ENCODE measurements around the gene PRIM2.
"Not testable (repeated sequence)": the region's sequence is repeated elsewhere in the genome, so short reads cannot be mapped to it uniquely, and the experiment has no call there.

The PRIM2 gene

DNA sequence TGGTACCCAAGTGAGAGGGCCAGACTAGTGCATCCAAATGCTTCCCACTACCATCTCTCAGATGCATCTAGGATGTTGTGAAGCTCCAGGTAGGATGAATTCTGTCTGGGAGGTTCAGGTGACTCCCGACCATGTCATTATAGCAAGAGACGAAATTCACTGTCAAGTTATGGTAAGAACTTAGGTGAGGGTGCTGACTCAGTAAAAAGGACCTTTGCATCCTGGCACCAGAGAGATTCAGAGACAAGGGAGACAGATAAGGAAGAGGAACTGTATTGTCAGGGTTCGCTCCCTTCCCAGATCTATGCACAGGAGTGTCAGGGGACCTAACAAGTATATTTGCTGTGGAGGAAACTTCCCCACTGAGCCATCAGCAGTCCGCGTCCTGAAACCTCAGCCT, 11.2 kb upstream of the PRIM2 start:
- H3K4me3 ChIP-seq (ENCODE audit: insufficient read depth, low read depth, low read length, poor library complexity, severe bottlenecking): no peak overlapping the region
- no peaks in the 10 kb centered on the region for H3K9me3 ChIP-seq (ENCODE audit: control insufficient read depth, low read length)
- no peaks in the 10 kb centered on the region for H3K36me3 ChIP-seq (ENCODE audit: control insufficient read depth, insufficient read depth, low read length)
- DNase-seq: no peak
- H3K27me3 ChIP-seq (replicated peaks; ENCODE audit: control insufficient read depth, insufficient read depth, low read length, poor library complexity, severe bottlenecking): no peaks in the 10 kb centered on the region
- no peak overlapping the region for H3K27ac ChIP-seq (ENCODE audit: insufficient read depth, low read length, poor library complexity, severe bottlenecking)
- no peaks in the 10 kb centered on the region for H3K4me1 ChIP-seq (ENCODE audit: control insufficient read depth, insufficient read depth, low read length, poor library complexity, severe bottlenecking)

DNA sequence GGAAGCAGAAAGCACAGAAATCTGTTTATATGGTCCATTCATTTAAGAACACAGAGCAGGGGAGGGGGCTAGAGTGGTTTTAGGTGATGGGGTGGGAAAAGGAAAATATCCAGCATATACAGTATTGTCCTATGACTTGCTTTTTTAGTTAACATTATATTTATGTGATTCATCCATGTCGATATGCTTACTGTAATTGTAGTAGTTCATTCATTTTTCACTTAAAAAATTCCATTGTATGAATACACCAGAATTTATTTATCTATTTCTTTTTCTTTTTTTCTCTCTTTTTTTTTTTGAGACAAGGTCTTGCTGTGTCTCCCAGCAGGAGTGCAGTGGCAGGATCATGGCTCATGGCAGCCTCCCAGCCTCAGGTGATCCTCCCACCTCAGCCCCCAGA, 9.6 kb upstream of the PRIM2 start:
- Histone ChIP-seq H3K27ac (ENCODE audit: insufficient read depth, low read length, poor library complexity, severe bottlenecking) (no peak overlapping the region), H3K4me1 (ENCODE audit: control insufficient read depth, insufficient read depth, low read length, poor library complexity, severe bottlenecking) (no peaks in the 10 kb centered on the region)

DNA sequence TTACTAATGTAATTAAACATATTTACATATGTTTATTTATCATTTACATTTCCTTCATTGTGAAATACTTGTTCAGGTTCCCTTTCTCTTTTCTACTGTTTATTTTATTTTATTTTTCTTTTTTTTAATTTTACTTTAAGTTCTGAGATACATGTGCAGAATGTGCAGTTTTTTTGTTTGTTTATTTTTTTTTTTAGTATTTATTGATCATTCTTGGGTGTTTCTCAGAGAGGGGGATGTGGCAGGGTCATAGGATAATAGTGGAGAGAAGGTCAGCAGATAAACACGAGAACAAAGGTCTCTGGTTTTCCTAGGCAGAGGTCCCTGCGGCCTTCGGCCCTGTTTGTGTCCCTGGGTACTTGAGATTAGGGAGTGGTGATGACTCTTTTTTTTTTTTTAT, 8.7 kb upstream of the PRIM2 start:
- H3K4me1 ChIP-seq (ENCODE audit: control insufficient read depth, insufficient read depth, low read length, poor library complexity, severe bottlenecking); H3K27ac ChIP-seq (ENCODE audit: insufficient read depth, low read length, poor library complexity, severe bottlenecking); H3K4me3 ChIP-seq (ENCODE audit: insufficient read depth, low read depth, low read length, poor library complexity, severe bottlenecking); H3K27me3 ChIP-seq (replicated peaks; ENCODE audit: control insufficient read depth, insufficient read depth, low read length, poor library complexity, severe bottlenecking); H3K36me3 ChIP-seq (ENCODE audit: control insufficient read depth, insufficient read depth, low read length); H3K9me3 ChIP-seq (ENCODE audit: control insufficient read depth, low read length); DNase-seq: not testable (repeated sequence)

More for the DNA sequence above, 9.6 kb upstream of the PRIM2 start:
- H3K4me3 ChIP-seq (ENCODE audit: insufficient read depth, low read depth, low read length, poor library complexity, severe bottlenecking): no peak overlapping the region
- H3K9me3 ChIP-seq (ENCODE audit: control insufficient read depth, low read length): no peaks in the 10 kb centered on the region
- no peaks in the 10 kb centered on the region for H3K27me3 ChIP-seq (replicated peaks; ENCODE audit: control insufficient read depth, insufficient read depth, low read length, poor library complexity, severe bottlenecking)
- no peak for DNase-seq
- H3K36me3 ChIP-seq (ENCODE audit: control insufficient read depth, insufficient read depth, low read length): no peaks in the 10 kb centered on the region

DNA sequence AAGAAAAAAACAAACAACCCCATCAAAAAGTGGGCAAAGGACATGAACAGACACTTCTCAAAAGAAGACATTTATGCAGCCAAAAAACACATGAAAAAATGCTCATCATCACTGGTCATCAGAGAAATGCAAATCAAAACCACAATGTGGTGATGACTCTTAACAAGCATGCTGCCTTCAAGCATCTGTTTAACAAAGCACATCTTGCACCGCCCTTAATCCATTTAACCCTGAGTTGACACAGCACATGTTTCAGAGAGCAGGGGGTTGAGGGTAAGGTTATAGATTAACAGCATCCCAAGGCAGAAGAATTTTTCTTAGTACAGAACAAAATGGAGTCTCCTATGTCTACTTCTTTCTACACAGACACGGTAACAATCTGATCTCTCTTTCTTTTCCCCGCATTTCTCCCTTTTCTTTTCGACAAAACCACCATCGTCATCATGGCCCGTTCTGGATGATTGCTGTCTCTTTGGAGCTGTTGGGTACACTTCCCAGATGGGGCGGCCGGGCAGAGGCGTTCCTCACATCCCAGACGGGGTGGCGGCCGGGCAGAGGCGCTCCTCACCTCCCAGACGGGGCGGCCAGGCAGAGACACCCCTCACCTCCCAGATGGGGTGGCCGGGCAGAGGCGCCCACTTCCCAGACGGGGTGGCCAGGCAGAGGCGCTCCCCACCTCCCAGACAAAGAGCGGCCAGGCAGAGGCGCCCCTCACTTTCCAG, 7.2 kb upstream of the PRIM2 start:
- not testable (repeated sequence) for H3K9me3 ChIP-seq (ENCODE audit: control insufficient read depth, low read length); H3K4me1 ChIP-seq (ENCODE audit: control insufficient read depth, insufficient read depth, low read length, poor library complexity, severe bottlenecking); H3K27me3 ChIP-seq (replicated peaks; ENCODE audit: control insufficient read depth, insufficient read depth, low read length, poor library complexity, severe bottlenecking); DNase-seq; H3K4me3 ChIP-seq (ENCODE audit: insufficient read depth, low read depth, low read length, poor library complexity, severe bottlenecking); H3K36me3 ChIP-seq (ENCODE audit: control insufficient read depth, insufficient read depth, low read length); H3K27ac ChIP-seq (ENCODE audit: insufficient read depth, low read length, poor library complexity, severe bottlenecking)

DNA sequence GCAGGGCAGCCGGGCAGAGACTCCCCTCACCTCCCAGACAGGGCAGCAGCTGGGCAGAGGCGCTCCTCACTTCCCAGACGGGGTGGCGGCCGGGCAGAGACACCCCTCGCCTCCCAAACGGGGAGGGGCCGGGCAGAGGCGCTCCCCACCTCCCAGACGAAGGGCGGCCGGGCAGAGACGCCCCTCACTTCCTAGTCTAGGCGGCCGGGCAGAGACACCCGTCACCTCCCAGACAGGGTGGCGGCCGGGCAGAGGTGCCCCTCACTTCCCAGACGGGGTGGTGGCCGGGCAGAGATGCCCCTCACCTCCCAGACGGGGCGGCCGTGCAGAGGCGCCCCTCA, 6.6 kb upstream of the PRIM2 start:
- H3K4me1 ChIP-seq (ENCODE audit: control insufficient read depth, insufficient read depth, low read length, poor library complexity, severe bottlenecking): no peaks in the 10 kb centered on the region
- no peaks in the 10 kb centered on the region for H3K27me3 ChIP-seq (replicated peaks; ENCODE audit: control insufficient read depth, insufficient read depth, low read length, poor library complexity, severe bottlenecking)
- H3K9me3 ChIP-seq (ENCODE audit: control insufficient read depth, low read length): no peaks in the 10 kb centered on the region
- no peak overlapping the region for H3K4me3 ChIP-seq (ENCODE audit: insufficient read depth, low read depth, low read length, poor library complexity, severe bottlenecking)
- DNase-seq: no peak
- H3K36me3 ChIP-seq (ENCODE audit: control insufficient read depth, insufficient read depth, low read length): no peaks in the 10 kb centered on the region
- H3K27ac ChIP-seq (ENCODE audit: insufficient read depth, low read length, poor library complexity, severe bottlenecking): no peak overlapping the region

DNA sequence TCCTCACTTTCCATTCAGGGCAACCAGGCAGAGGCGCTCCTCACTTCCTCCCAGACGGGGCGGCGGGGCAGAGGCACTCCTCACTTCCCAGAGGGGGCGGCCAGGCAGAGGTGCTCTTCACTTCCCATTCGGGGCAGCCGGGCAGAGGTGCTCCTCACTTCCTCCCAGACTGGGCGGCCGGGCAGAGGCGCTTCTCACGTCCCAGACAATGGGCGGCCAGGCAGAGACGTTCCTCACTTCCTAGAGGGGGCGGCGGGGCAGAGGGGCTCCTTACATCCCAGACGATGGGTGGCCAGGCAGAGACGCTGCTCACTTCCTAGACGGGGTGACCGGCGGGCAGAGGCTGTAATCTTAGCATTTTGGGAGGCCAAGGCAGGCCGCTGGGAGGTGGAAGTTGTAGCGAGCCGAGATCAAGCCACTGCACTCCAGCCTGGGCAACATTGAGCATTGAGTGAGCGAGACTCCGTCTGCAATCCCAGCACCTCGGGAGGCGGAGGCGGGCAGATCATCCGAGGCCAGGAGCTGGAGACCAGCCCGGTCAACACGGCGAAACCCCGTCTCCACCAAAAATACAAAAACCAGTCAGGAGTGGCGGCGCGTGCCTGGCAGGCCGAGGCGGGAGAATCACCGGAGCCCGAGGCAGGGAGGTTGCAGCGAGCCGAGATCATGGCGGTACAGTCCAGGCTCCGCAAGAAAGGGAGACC, 6.0 kb upstream of the PRIM2 start:
- H3K27me3 ChIP-seq (replicated peaks; ENCODE audit: control insufficient read depth, insufficient read depth, low read length, poor library complexity, severe bottlenecking); H3K27ac ChIP-seq (ENCODE audit: insufficient read depth, low read length, poor library complexity, severe bottlenecking); H3K9me3 ChIP-seq (ENCODE audit: control insufficient read depth, low read length); H3K36me3 ChIP-seq (ENCODE audit: control insufficient read depth, insufficient read depth, low read length); DNase-seq; H3K4me1 ChIP-seq (ENCODE audit: control insufficient read depth, insufficient read depth, low read length, poor library complexity, severe bottlenecking); H3K4me3 ChIP-seq (ENCODE audit: insufficient read depth, low read depth, low read length, poor library complexity, severe bottlenecking): not testable (repeated sequence)

DNA sequence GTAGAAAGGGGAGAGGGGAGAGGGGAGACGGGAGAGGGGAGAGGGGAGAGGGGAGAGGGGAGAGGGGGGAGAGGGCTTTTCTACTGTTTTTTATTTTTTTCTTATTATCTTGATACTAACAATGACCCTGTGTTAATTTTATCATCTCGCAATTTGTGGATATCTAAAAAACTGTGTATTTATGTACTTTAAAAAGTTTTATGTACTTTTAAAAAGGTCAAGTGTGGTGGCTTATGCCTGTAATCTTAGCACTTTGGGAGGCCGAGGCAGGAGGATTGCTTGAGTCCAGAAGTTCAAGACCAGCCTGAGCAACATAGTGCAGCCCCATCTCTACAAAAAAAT, 5.5 kb upstream of the PRIM2 start:
- H3K27ac ChIP-seq (ENCODE audit: insufficient read depth, low read length, poor library complexity, severe bottlenecking): no peak overlapping the region
- H3K4me3 ChIP-seq (ENCODE audit: insufficient read depth, low read depth, low read length, poor library complexity, severe bottlenecking): no peak overlapping the region
- no peaks in the 10 kb centered on the region for H3K27me3 ChIP-seq (replicated peaks; ENCODE audit: control insufficient read depth, insufficient read depth, low read length, poor library complexity, severe bottlenecking)
- H3K36me3 ChIP-seq (ENCODE audit: control insufficient read depth, insufficient read depth, low read length): no peaks in the 10 kb centered on the region
- no peaks in the 10 kb centered on the region for H3K4me1 ChIP-seq (ENCODE audit: control insufficient read depth, insufficient read depth, low read length, poor library complexity, severe bottlenecking)
- no peaks in the 10 kb centered on the region for H3K9me3 ChIP-seq (ENCODE audit: control insufficient read depth, low read length)
- no peak for DNase-seq

DNA sequence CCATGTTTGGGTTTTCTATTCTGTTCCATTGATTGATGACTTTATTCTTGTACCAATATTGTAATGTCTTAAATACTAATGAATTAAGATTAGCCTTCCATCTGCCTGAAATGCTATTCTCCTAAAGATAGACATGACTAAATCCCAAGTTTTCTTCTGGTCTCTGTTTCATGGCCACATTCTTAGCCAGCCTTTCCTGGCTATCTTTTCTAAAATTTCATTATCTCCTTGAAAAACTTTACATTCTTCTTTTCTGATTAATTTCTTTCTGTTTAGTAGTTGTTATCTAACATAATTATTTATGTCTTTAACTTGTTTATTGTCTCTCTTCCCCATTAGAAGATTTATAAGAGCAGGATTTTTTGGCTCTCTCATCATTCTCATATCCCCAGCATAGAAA, 4.4 kb upstream of the PRIM2 start:
- no peak overlapping the region for H3K4me3 ChIP-seq (ENCODE audit: insufficient read depth, low read depth, low read length, poor library complexity, severe bottlenecking)
- H3K4me1 ChIP-seq (ENCODE audit: control insufficient read depth, insufficient read depth, low read length, poor library complexity, severe bottlenecking): no peaks in the 10 kb centered on the region
- no peaks in the 10 kb centered on the region for H3K9me3 ChIP-seq (ENCODE audit: control insufficient read depth, low read length)
- no peak overlapping the region for H3K27ac ChIP-seq (ENCODE audit: insufficient read depth, low read length, poor library complexity, severe bottlenecking)
- no peak for DNase-seq
- H3K36me3 ChIP-seq (ENCODE audit: control insufficient read depth, insufficient read depth, low read length): no peaks in the 10 kb centered on the region
- H3K27me3 ChIP-seq (replicated peaks; ENCODE audit: control insufficient read depth, insufficient read depth, low read length, poor library complexity, severe bottlenecking): no peaks in the 10 kb centered on the region

DNA sequence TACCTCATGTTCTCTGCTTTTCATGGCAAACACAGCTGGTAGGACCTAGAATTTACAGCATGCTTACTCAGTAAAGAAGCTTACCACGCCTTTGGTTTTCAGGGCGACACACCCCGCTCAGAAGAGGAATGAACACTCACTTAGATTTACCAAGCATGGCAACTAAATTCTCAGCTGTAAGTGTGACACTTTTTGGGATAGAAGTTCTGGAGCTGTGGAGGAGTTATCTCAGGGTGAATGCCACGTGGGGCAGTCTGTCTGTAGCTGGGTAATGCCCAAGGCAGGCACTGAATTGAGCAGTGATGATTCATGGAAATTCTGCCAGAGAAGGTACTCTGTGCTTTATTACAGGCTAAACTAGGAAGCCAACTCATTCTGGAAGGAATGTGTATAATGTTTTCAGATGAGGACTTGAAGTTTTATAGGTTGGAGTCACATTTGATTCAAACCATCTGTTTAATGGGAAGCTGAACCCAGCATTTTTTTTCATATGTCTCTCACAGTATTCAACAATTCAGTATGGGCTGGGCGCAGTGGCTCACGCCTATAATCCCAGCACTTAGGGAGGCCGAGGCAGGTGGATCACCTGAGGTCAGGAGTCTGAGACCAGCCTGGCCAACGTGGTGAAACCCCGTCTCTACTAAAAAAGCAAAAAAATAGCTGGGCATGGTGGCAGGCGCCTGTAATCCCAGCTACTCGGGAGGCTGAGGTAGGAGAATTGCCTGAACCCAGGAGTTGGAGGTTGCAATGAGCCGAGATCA, 3.5 kb upstream of the PRIM2 start:
- Histone ChIP-seq H3K9me3 (ENCODE audit: control insufficient read depth, low read length) (no peaks in the 10 kb centered on the region), H3K4me3 (ENCODE audit: insufficient read depth, low read depth, low read length, poor library complexity, severe bottlenecking) (no peak overlapping the region), H3K27ac (ENCODE audit: insufficient read depth, low read length, poor library complexity, severe bottlenecking) (no peak overlapping the region), H3K36me3 (ENCODE audit: control insufficient read depth, insufficient read depth, low read length) (no peaks in the 10 kb centered on the region), H3K27me3 (replicated peaks; ENCODE audit: control insufficient read depth, insufficient read depth, low read length, poor library complexity, severe bottlenecking) (no peaks in the 10 kb centered on the region), H3K4me1 (ENCODE audit: control insufficient read depth, insufficient read depth, low read length, poor library complexity, severe bottlenecking) (no peaks in the 10 kb centered on the region)
- no peak for DNase-seq

DNA sequence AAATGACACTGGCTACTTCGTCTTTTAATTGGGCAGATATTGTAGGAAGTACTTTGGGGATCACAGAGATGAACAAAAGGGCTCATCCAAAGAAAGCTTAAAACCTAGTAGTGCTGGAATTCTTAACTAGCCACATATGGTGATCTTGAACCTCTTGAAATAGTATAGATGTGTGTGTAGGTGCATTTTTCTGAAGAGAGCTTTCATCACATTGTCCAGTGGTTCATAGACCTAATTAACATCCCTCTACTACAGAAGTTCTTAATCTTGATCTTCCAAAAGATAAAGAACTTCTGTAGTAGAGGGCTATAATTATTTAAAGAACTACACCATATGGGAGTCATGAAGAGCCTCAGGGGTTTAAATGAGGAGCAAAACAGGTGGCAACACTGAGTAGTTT, 2.3 kb upstream of the PRIM2 start:
- DNase-seq: no peak
- H3K27me3 ChIP-seq (replicated peaks; ENCODE audit: control insufficient read depth, insufficient read depth, low read length, poor library complexity, severe bottlenecking): no peaks in the 10 kb centered on the region
- no peak overlapping the region for H3K4me3 ChIP-seq (ENCODE audit: insufficient read depth, low read depth, low read length, poor library complexity, severe bottlenecking)
- no peak overlapping the region for H3K27ac ChIP-seq (ENCODE audit: insufficient read depth, low read length, poor library complexity, severe bottlenecking)
- H3K9me3 ChIP-seq (ENCODE audit: control insufficient read depth, low read length): no peaks in the 10 kb centered on the region
- peaks cover 3% of the 10 kb centered on the region for H3K36me3 ChIP-seq (ENCODE audit: control insufficient read depth, insufficient read depth, low read length)
- no peaks in the 10 kb centered on the region for H3K4me1 ChIP-seq (ENCODE audit: control insufficient read depth, insufficient read depth, low read length, poor library complexity, severe bottlenecking)
